ENCODE data around the gene VKORC1L1.
"Not testable (repeated sequence)": the region's sequence is repeated elsewhere in the genome, so short reads cannot be mapped to it uniquely, and the experiment has no call there.

The VKORC1L1 gene

DNA sequence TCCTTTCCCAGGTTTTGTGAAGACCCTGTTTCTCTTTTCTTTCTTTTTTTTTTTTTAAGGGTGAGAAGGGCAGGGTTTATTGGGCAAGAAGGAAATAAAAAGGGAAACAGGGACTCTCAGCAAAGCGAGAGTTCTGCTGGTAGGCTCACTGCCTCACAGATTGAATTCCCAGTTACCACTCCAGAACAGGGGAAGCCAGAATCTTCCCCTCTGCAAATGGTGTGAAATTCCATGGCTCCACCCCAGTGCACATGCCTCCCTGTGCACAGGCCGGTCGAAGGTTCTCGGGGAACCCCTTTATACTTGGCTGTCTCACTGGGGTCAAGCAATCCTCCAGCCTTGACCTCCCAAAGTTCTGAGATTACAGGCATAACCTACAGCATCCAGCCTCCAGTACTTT lies 119.7 kb downstream of the VKORC1L1 start:
- no peak overlapping the region for H3K4me3 ChIP-seq (ENCODE audit: low read depth, low read length)
- TF ChIP-seq MYC (IDR thresholded peaks at IDR 0.05; ENCODE audit: low read depth, low read length): no peak
- TF ChIP-seq, protein P1, sequence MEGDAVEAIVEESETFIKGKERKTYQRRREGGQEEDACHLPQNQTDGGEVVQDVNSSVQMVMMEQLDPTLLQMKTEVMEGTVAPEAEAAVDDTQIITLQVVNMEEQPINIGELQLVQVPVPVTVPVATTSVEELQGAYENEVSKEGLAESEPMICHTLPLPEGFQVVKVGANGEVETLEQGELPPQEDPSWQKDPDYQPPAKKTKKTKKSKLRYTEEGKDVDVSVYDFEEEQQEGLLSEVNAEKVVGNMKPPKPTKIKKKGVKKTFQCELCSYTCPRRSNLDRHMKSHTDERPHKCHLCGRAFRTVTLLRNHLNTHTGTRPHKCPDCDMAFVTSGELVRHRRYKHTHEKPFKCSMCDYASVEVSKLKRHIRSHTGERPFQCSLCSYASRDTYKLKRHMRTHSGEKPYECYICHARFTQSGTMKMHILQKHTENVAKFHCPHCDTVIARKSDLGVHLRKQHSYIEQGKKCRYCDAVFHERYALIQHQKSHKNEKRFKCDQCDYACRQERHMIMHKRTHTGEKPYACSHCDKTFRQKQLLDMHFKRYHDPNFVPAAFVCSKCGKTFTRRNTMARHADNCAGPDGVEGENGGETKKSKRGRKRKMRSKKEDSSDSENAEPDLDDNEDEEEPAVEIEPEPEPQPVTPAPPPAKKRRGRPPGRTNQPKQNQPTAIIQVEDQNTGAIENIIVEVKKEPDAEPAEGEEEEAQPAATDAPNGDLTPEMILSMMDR (IDR thresholded peaks at IDR 0.05; ENCODE audit: low read depth, low read length): no peak
- no peak for TF ChIP-seq POLR2A (IDR thresholded peaks at IDR 0.05; ENCODE audit: extremely low read depth, insufficient read length)
- TF ChIP-seq, protein P2, sequence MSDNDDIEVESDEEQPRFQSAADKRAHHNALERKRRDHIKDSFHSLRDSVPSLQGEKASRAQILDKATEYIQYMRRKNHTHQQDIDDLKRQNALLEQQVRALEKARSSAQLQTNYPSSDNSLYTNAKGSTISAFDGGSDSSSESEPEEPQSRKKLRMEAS (IDR thresholded peaks at IDR 0.05; ENCODE audit: low read depth, low read length): no peak
- DNase-seq (ENCODE audit: low read depth): no peak

DNA sequence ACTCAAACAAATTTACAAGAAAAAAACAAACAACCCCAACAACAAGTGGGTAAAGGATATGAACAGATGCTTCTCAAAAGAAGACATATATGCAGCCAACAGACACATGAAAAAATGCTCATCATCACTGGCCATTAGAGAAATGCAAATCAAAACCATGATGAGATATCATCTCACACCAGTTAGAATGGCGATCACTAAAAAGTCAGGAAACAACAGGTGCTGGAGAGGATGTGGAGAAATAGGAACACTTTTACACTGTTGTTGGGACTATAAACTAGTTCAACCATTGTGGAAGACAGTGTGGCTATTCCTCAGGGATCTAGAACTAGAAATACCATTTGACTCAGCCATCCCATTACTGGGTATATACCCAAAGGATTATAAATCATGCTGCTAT lies 122.1 kb downstream of the VKORC1L1 start:
- not testable (repeated sequence) for H3K4me3 ChIP-seq (ENCODE audit: low read depth, low read length); DNase-seq (ENCODE audit: low read depth)

DNA sequence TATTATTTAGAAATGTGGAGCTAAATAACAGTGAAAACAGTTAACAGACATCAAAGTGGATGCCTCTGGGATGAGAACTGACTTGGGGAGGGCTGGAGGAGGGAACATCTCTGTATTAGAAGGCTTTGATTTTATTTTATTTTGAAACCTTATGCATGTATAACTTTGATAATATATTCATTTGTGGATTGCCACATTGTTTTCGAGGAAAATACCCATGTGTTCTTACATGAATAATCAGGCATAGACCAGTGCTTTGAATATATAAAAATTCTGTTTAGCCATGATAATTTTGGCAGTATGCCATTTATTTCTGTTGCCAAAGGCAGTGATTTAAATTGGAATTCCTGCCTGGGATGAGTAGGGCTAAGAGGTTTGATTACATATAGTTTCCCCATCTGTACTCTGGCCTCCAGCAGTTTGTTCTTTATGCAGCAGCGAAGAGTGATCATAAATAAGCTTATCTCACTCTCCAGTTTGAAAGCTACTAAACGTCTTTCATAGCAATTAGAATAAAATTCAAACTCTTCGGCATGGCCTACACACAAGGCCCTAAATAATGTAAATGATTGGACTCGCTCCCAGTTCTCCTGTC lies 128.0 kb downstream of the VKORC1L1 start:
- not testable (repeated sequence) for H3K4me3 ChIP-seq (ENCODE audit: low read depth, low read length); DNase-seq (ENCODE audit: low read depth)

DNA sequence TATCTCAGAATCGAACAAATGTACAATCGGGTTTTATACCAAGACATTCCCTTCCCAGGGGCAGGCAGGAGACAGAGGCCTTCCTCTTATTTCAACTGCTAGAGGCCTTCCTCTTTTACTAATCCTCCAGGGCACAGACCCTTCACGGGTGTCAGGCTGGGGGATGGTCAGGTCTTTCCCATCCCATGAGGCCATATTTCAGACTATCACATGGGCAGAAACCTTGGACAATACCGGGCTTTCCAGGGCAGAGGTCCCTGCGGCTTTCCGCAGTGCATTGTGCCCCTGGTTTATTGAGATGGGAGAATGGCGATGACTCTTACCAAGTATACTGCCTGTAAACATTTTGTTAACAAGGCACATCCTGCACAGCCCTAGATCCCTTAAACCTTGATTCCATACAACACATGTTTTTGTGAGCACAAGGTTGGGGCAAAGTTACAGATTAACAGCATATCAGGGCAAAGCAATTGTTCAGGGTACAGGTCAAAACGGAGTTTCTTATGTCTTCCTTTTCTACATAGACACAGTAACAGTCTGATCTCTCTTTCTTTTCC lies 132.3 kb downstream of the VKORC1L1 start:
- peak; percentile 60 for DNase-seq (ENCODE audit: low read depth)
- not testable (repeated sequence) for H3K4me3 ChIP-seq (ENCODE audit: low read depth, low read length)

DNA sequence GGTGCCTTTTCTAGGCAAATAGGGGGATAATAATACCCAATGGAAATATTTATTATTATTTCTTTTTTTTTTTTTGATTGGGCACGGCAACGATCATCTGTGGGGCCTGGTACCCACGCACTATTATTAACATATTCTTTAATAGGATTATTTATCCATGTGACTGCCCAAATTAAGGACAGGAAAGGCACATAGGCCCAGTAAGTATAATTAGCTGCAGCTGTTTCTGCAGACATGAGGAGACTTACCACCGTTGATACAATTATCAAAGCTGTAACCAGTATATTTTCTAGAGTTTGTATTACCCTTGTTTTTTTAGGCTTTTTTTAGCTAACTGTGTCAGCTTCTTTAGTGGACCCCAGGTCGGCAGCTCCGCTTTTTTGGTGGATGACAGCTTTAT lies 134.4 kb downstream of the VKORC1L1 start:
- DNase-seq (ENCODE audit: low read depth): no peak
- TF ChIP-seq, protein P2 (IDR thresholded peaks at IDR 0.05; ENCODE audit: low read depth, low read length): no peak
- TF ChIP-seq MYC (IDR thresholded peaks at IDR 0.05; ENCODE audit: low read depth, low read length): no peak
- no peak for TF ChIP-seq POLR2A (IDR thresholded peaks at IDR 0.05; ENCODE audit: extremely low read depth, insufficient read length)
- TF ChIP-seq, protein P1 (IDR thresholded peaks at IDR 0.05; ENCODE audit: low read depth, low read length): no peak

More for the DNA sequence above, 134.4 kb downstream of the VKORC1L1 start:
- H3K4me3 ChIP-seq (ENCODE audit: low read depth, low read length): no peak overlapping the region

Data from NB4 (cell line).